Measurements from ENCODE around the gene REXO4. TPM values are rescaled to one million over a fixed set of nuclear protein-coding genes. Genes with fewer than 3 reads are reported as not detected.

REXO4 gene
- total and polyA plus RNA-seq, 2 of the 4 experiments (the other 2 are of a cell fraction), result 16.1 to 21.8 TPM

DNA sequence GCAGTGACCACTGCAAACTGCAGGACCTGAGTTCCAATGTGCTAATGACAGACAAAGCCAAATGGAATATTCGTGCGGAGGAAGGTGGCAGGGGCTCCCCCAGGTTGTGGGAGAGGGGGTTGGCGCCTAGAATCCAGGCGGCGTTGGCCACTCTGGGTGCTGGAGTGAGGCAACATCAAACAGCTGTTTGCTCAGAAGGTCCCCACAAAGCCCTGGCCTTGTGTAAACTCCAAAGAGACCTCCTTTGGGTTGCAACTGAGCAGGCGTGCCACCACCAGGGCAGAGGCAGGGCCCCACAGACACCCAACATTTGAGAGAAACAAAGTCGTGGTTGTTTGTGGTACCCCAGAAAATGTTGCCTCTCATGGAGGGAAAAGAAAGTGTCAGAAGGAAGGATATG, 27.1 kb downstream of the REXO4 start:
- dilution Hi-C loops (cut with HindIII; ENCODE audit: low sequenced_read_pairs, unreplicated experiment), result no loop called here
- no peak overlapping the region for H2BK20ac ChIP-seq (ENCODE audit: low read depth, low read length)
- CTCF ChIA-PET, result no interaction called here
- intact Hi-C loops (cut with micrococcal nuclease), result no loop called here
- no peak overlapping the region for H3K4me3 ChIP-seq (ENCODE audit: insufficient read depth, low read depth, low read length)
- H3K9me1 ChIP-seq (ENCODE audit: insufficient read depth, low read length), result no peaks in the 10 kb centered on the region
- no peak overlapping the region for H2BK120ac ChIP-seq (ENCODE audit: low read depth, low read length)
- H3K4ac ChIP-seq (ENCODE audit: low read depth, low read length), result no peak overlapping the region
- no peak overlapping the region for H3K9ac ChIP-seq (ENCODE audit: low read depth, low read length)
- no peak overlapping the region for H2AK5ac ChIP-seq (ENCODE audit: low read depth, low read length)
- H3K14ac ChIP-seq (replicated peaks; ENCODE audit: low read depth, low read length), result no peak overlapping the region
- no peak overlapping the region for H3K27ac ChIP-seq (ENCODE audit: insufficient read depth, low read length)
- H3K4me2 ChIP-seq (ENCODE audit: low read depth, low read length), result no peak overlapping the region
- no peak overlapping the region for H3K18ac ChIP-seq (ENCODE audit: low read depth, low read length)
- H4K91ac ChIP-seq (ENCODE audit: insufficient read depth, low read depth, low read length), result no peak overlapping the region
- H3K23ac ChIP-seq (ENCODE audit: low read depth, low read length), result no peak overlapping the region
- no TSS peak for BruUV-seq (replicated peaks)
- TF ChIP-seq MAFK (IDR thresholded peaks at IDR 0.05; ENCODE audit: low read depth, low read length), result no peak
- no peak for TF ChIP-seq SMC3 (IDR thresholded peaks at IDR 0.05; ENCODE audit: low read depth, low read length)
- TF ChIP-seq, protein P1, sequence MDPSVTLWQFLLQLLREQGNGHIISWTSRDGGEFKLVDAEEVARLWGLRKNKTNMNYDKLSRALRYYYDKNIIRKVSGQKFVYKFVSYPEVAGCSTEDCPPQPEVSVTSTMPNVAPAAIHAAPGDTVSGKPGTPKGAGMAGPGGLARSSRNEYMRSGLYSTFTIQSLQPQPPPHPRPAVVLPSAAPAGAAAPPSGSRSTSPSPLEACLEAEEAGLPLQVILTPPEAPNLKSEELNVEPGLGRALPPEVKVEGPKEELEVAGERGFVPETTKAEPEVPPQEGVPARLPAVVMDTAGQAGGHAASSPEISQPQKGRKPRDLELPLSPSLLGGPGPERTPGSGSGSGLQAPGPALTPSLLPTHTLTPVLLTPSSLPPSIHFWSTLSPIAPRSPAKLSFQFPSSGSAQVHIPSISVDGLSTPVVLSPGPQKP (IDR thresholded peaks at IDR 0.05; ENCODE audit: borderline replicate concordance, low read depth, low read length), result no peak
- no peak for TF ChIP-seq RCOR1 (IDR thresholded peaks at IDR 0.05; ENCODE audit: insufficient replicate concordance, low read length)
- TF ChIP-seq, protein P2, sequence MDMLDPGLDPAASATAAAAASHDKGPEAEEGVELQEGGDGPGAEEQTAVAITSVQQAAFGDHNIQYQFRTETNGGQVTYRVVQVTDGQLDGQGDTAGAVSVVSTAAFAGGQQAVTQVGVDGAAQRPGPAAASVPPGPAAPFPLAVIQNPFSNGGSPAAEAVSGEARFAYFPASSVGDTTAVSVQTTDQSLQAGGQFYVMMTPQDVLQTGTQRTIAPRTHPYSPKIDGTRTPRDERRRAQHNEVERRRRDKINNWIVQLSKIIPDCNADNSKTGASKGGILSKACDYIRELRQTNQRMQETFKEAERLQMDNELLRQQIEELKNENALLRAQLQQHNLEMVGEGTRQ (IDR thresholded peaks at IDR 0.05; ENCODE audit: low read depth, low read length), result no peak
- WGBS, 2 experiments (ENCODE audit: extremely low coverage in 2 of 2, insufficient read length in 1 of 2), result 40% methylated on average over 1 of the region's 7 CpGs; no CpG with 5 or more reads in 1 of the 2 experiments
- no peaks in the 10 kb centered on the region for H3K4me1 ChIP-seq (ENCODE audit: control insufficient read depth, insufficient read depth, low read length)
- no peak overlapping the region for H4K5ac ChIP-seq (ENCODE audit: low read depth, low read length)
- H3K9me3 ChIP-seq (ENCODE audit: control insufficient read depth, insufficient read depth, low read length), result no peaks in the 10 kb centered on the region
- ATAC-seq (ENCODE audit: low read depth) (no peak), DNase-seq (no peak)
- no peak overlapping the region for H2AK9ac ChIP-seq (replicated peaks; ENCODE audit: low read depth, low read length, poor library complexity)
- POLR2A ChIA-PET (ENCODE audit: unreplicated experiment), result no interaction called here
- H3K27me3 ChIP-seq (ENCODE audit: control insufficient read depth, insufficient read depth, low read length), result peaks cover 26% of the 10 kb centered on the region
- no peaks in the 10 kb centered on the region; the same call in 1 of the 2 replicates for H4K20me1 ChIP-seq (ENCODE audit: insufficient read depth, low read length)
- no peaks in the 10 kb centered on the region for H3K36me3 ChIP-seq (ENCODE audit: control insufficient read depth, insufficient read depth, low read length)
- no peak overlapping the region for H3K56ac ChIP-seq (ENCODE audit: extremely low read depth, insufficient read depth, low read length)
- no peak overlapping the region for H2BK15ac ChIP-seq (ENCODE audit: low read depth, low read length)
- in situ Hi-C loops (cut with MboI; ENCODE audit: low sequenced_read_pairs), result no loop called here
- no peaks in the 10 kb centered on the region for H3K79me1 ChIP-seq (ENCODE audit: low read depth in 1 of 2, low read length in 2 of 2)
- H2AFZ ChIP-seq (replicated peaks; ENCODE audit: low read length, poor library complexity), result no peak overlapping the region
- H4K8ac ChIP-seq (ENCODE audit: low read depth in 2 of 2, low read length in 2 of 2), result no peak overlapping the region
- no peak overlapping the region for H2BK5ac ChIP-seq (ENCODE audit: low read depth, low read length, poor library complexity, severe bottlenecking)
